Measurements from ENCODE around the gene TMEM50A. TPM values are rescaled to one million over a fixed set of nuclear protein-coding genes. Genes with fewer than 3 reads are reported as not detected.
"Not testable (repeated sequence)": the region's sequence is repeated elsewhere in the genome, so short reads cannot be mapped to it uniquely, and the experiment has no call there.

Gene TMEM50A
- total and polyA plus RNA-seq, 8 donors = 28.3 to 59.0 (median 33.0) TPM

GRCh38 chr1:25337483-25338187 lies 499 bp upstream of the TMEM50A start:
- peak overlapping the region; percentile 57 to 95 (median 86) for H3K27ac ChIP-seq
- FAIRE-seq; H3K27me3 ChIP-seq; H3K9me3 ChIP-seq; intact Hi-C loops (cut with DNase I); H3K36me3 ChIP-seq: not testable (repeated sequence)
- peak in 3 of 6 donors; percentile 27 to 61 (median 35) for DNase-seq
- H3K4me1 ChIP-seq = peaks cover 6 to 25% (median 24%) of the 10 kb centered on the region in 3 donors
- peak overlapping the region; percentile 62 to 85 (median 76) for H3K4me3 ChIP-seq
- 0% methylated on average over 12 to 23 of the region's 39 CpGs for WGBS, 2 donors
- peak; percentile 75 to 88 (median 84) for ATAC-seq

GRCh38 chr1:25338986-25339385 lies 852 bp downstream of the TMEM50A start:
- ATAC-seq (no peak), DNase-seq (no peak), FAIRE-seq (no peak)
- Histone ChIP-seq H3K27me3 (no peaks in the 10 kb centered on the region), H3K4me3 (peak overlapping the region; percentile 62 to 85 (median 76)), H3K9me3 (no peaks in the 10 kb centered on the region), H3K36me3 (peaks cover 0 to 3% (median 0%) of the 10 kb centered on the region in 3 donors), H3K27ac (peak overlapping the region in 3 of 4 donors; percentile 85 to 95 (median 88)), H3K4me1 (peaks cover 6 to 28% (median 24%) of the 10 kb centered on the region in 3 donors)
- intact Hi-C loops (cut with DNase I) = no loop called here
- TF ChIP-seq CTCF (IDR thresholded peaks at IDR 0.05) = no peak
- 0% methylated on average over 6 of the region's 6 CpGs for WGBS, 2 donors

- TF ChIP-seq CTCF (IDR thresholded peaks at IDR 0.05) = no peak
- intact Hi-C loops (cut with DNase I) = no loop called here
- no peak overlapping the region for H3K27ac ChIP-seq
- ATAC-seq (no peak), FAIRE-seq (no peak), DNase-seq (no peak)
- H3K36me3 ChIP-seq = peaks cover 0 to 13% (median 0%) of the 10 kb centered on the region in 3 donors
- peaks cover 6 to 28% (median 24%) of the 10 kb centered on the region in 3 donors for H3K4me1 ChIP-seq
- H3K4me3 ChIP-seq = no peak overlapping the region
- H3K9me3 ChIP-seq = no peaks in the 10 kb centered on the region
- H3K27me3 ChIP-seq = no peaks in the 10 kb centered on the region
- 61% methylated on average over 6 of the region's 6 CpGs for WGBS, 2 donors
Observed at GRCh38 chr1:25341746-25342145, 3.6 kb downstream of the TMEM50A start.

GRCh38 chr1:25342846-25343245 lies 4.7 kb downstream of the TMEM50A start:
- intact Hi-C loops (cut with DNase I) = no loop called here
- no peak overlapping the region for H3K27ac ChIP-seq
- 40 to 44% methylated on average over 1 of the region's 1 CpG for WGBS, 2 donors
- no peak overlapping the region for H3K4me3 ChIP-seq
- DNase-seq (no peak), ATAC-seq (no peak), FAIRE-seq (no peak)
- no peak for TF ChIP-seq CTCF (IDR thresholded peaks at IDR 0.05)
- H3K27me3 ChIP-seq = no peaks in the 10 kb centered on the region
- peaks cover 6 to 28% (median 24%) of the 10 kb centered on the region in 3 donors for H3K4me1 ChIP-seq
- peaks cover 0 to 13% (median 0%) of the 10 kb centered on the region in 3 donors for H3K36me3 ChIP-seq
- H3K9me3 ChIP-seq = no peaks in the 10 kb centered on the region

GRCh38 chr1:25343872-25344271 lies 5.7 kb downstream of the TMEM50A start:
- 89 to 93% methylated on average over 4 of the region's 4 CpGs for WGBS, 2 donors
- Histone ChIP-seq H3K4me3 (no peak overlapping the region), H3K4me1 (peaks cover 6 to 28% (median 24%) of the 10 kb centered on the region in 3 donors), H3K9me3 (no peaks in the 10 kb centered on the region), H3K36me3 (peaks cover 0 to 13% (median 0%) of the 10 kb centered on the region in 3 donors), H3K27ac (no peak overlapping the region), H3K27me3 (no peaks in the 10 kb centered on the region)
- no peak for ATAC-seq
- no peak for DNase-seq
- intact Hi-C loops (cut with DNase I) = no loop called here
- TF ChIP-seq CTCF (IDR thresholded peaks at IDR 0.05) = no peak
- no peak for FAIRE-seq
